Activated naive CD4-positive, alpha-beta T cell treated with anti-CD3 and anti-CD28 coated beads for 36 hours (primary cell): ENCODE measurements around the gene PPP1R1B. TPM values are rescaled to one million over a fixed set of nuclear protein-coding genes. Genes with fewer than 3 reads are reported as not detected.

Source experiments
- CTCF ChIA-PET: fragments of 350-600 bp; sonication (Branson Sonifier 250); formaldehyde crosslinking; loops from one replicate; lab custom pipeline; 2021; ENCODE audit warnings: antibody characterized with exemption; lab: Charles Lee
- DNase-seq: peaks from one replicate; pipeline ENCODE4 v3.0.0-alpha.2; 2020
- H3K27ac Mint-ChIP-seq: one replicate; pipeline ENCODE4 v1.8.0; 2021; ENCODE audit warnings: mild to moderate bottlenecking, mixed read lengths
- H3K27me3 Mint-ChIP-seq: one replicate; pipeline ENCODE4 v1.8.0; 2021; ENCODE audit warnings: low read depth, mixed read lengths
- H3K36me3 Mint-ChIP-seq: one replicate; pipeline ENCODE4 v1.8.0; 2021; ENCODE audit warnings: low read depth, mixed read lengths
- H3K4me1 Mint-ChIP-seq: one replicate; pipeline ENCODE4 v1.8.0; 2021; ENCODE audit warnings: low read depth, mixed read lengths
- H3K4me3 Mint-ChIP-seq: one replicate; pipeline ENCODE4 v1.8.0; 2021; ENCODE audit warnings: mild to moderate bottlenecking, moderate library complexity, mixed read lengths
- H3K9me3 Mint-ChIP-seq: one replicate; pipeline ENCODE4 v1.8.0; 2021; ENCODE audit warnings: mixed read lengths
- intact Hi-C: fragments of 100-400 bp; cut with micrococcal nuclease; formaldehyde crosslinking; loops from one replicate; pipeline ENCODE4 v1.15.1; 2023
- total RNA-seq, 2 experiments: library from RNA; stranded (reverse); gene quantifications; one replicate each; pipeline ENCODE4 v1.2.3, GENCODE V29; 2021

The PPP1R1B gene
- total RNA-seq, 2 experiments from 2014 or later, result 0.14 TPM; not detected in 1

- H3K27me3 Mint-ChIP-seq, result peaks cover 13% of the 10 kb centered on the region
- no peaks in the 10 kb centered on the region for H3K9me3 Mint-ChIP-seq
- CTCF ChIA-PET, result interaction anchor here (0.8 to 11.7 kb wide), 3 partner anchors 9 to 120 kb away, joined by 3 to 213 read pairs (median 3); no protein-coding TSS in a partner anchor
- peaks cover 18% of the 10 kb centered on the region for H3K4me1 Mint-ChIP-seq
- H3K36me3 Mint-ChIP-seq, result no peaks in the 10 kb centered on the region
- H3K27ac Mint-ChIP-seq, result no peak overlapping the region
- no peak overlapping the region for H3K4me3 Mint-ChIP-seq
- no peak for DNase-seq
- intact Hi-C loops, result loop anchor here (10.0 kb wide), 1 partner anchor 473 kb away; the partner anchor contains the start of gene NR1D1
Measured at GRCh38 chr17:39631403-39631802, 4.7 kb downstream of the PPP1R1B start.

DNA sequence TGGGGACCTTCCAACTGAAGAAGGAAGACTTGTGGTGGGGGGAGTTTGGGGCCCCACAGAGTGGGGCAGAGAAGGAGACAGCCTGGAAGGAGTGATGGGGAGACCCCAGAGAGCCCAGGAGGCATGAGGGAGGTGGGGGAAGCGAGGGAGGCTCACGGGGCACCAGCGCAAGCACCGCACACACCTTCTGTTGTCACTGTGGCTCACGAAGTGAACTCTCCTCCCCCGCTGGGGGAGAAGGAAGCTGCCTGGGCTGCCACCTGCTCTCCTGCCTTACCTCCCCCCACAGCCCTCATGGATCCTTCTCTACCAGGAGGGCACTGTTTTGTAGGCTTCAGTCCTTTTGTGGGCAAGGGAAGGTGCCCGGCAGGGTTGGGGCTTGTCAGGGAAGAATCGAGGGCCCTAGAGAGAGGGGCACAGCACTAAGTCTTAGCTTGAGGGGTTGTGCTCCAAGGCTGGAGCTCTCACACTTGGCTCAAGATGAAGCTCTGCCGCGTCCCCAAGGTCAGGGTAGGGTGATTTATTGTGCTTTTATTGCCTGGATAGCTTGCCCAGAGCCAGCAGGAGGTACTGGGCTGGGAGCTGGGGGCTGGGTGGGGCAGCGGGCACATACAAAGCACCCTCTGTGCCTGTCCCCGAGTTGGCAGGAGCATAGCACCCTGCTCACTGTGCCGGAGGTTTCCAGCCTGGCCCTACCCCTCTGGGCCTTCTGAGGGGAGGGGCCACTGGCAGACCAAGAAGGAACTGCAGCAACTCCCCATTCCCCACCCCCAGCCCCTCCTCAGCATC, 5.6 kb downstream of the PPP1R1B start:
- no peaks in the 10 kb centered on the region for H3K9me3 Mint-ChIP-seq
- peaks cover 9% of the 10 kb centered on the region for H3K27me3 Mint-ChIP-seq
- no peaks in the 10 kb centered on the region for H3K36me3 Mint-ChIP-seq
- intact Hi-C loops, result loop anchor here (10.0 kb wide), 1 partner anchor 472 kb away; the partner anchor contains the start of gene NR1D1
- no peak overlapping the region for H3K27ac Mint-ChIP-seq
- DNase-seq, result no peak
- CTCF ChIA-PET, result interaction anchor here (0.9 to 11.7 kb wide), 5 partner anchors 9 to 40 kb away, joined by 3 to 213 read pairs (median 5); no protein-coding TSS in a partner anchor
- peaks cover 17% of the 10 kb centered on the region for H3K4me1 Mint-ChIP-seq
- no peak overlapping the region for H3K4me3 Mint-ChIP-seq

DNA sequence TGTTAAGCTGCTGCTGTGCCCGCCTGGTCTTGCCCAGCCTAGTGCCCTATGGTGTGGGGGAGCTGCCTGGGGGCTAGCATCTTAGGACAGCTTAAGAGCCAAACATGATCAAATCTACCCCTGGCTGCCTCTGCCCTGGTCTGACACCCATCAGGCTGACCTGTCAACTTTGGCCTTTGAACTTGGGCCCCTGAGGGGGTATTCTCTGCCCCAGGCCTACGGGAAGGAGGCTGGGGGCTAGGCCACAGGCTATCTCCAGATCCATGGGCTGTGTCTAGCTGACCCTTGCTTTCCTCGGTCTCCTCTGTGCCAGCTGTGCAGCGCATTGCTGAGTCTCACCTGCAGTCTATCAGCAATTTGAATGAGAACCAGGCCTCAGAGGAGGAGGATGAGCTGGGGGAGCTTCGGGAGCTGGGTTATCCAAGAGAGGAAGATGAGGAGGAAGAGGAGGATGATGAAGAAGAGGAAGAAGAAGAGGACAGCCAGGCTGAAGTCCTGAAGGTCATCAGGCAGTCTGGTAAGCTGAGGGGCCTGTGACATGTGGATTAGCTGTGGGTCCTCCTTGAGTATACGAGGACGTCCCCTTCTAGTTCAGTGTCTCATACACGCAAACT, 6.9 kb downstream of the PPP1R1B start:
- Mint-ChIP-seq H3K9me3 (no peaks in the 10 kb centered on the region), H3K4me1 (peaks cover 28% of the 10 kb centered on the region), H3K4me3 (no peak overlapping the region), H3K27me3 (peaks cover 2% of the 10 kb centered on the region), H3K36me3 (no peaks in the 10 kb centered on the region), H3K27ac (no peak overlapping the region)
- CTCF ChIA-PET, result interaction anchor here (0.6 to 11.7 kb wide), 12 partner anchors 8 to 330 kb away, joined by 3 to 213 read pairs (median 5); partner anchors contain the start of gene PNMT
- no peak for DNase-seq
- intact Hi-C loops, result loop anchor here (1.0 to 10.0 kb wide), 3 partner anchors 11 to 471 kb away; partner anchors contain the start of gene NR1D1

GRCh38 chr17:39634384-39634871, 7.7 kb downstream of the PPP1R1B start:
- Mint-ChIP-seq H3K27me3 (peaks cover 2% of the 10 kb centered on the region), H3K36me3 (no peaks in the 10 kb centered on the region), H3K27ac (no peak overlapping the region), H3K4me3 (no peak overlapping the region), H3K4me1 (peaks cover 36% of the 10 kb centered on the region), H3K9me3 (no peaks in the 10 kb centered on the region)
- intact Hi-C loops, result loop anchor here (1.0 to 10.0 kb wide), 3 partner anchors 12 to 470 kb away; partner anchors contain the start of gene NR1D1
- DNase-seq, result no peak
- CTCF ChIA-PET, result interaction anchor here (0.6 to 11.7 kb wide), 15 partner anchors 9 to 273 kb away, joined by 3 to 213 read pairs (median 5); partner anchors contain the start of genes MIEN1 and PNMT

- no peaks in the 10 kb centered on the region for H3K36me3 Mint-ChIP-seq
- intact Hi-C loops, result loop anchor here (2.0 to 10.0 kb wide), 4 partner anchors 52 to 469 kb away; partner anchors contain the start of genes LRRC3C, MIEN1, NR1D1 and ORMDL3
- CTCF ChIA-PET, result interaction anchor here (0.9 to 11.7 kb wide), 10 partner anchors 7 to 121 kb away, joined by 3 to 213 read pairs (median 4); partner anchors contain the start of gene MIEN1
- peak overlapping the region; percentile 93 for H3K27ac Mint-ChIP-seq
- no peak for DNase-seq
- no peaks in the 10 kb centered on the region for H3K27me3 Mint-ChIP-seq
- no peaks in the 10 kb centered on the region for H3K9me3 Mint-ChIP-seq
- H3K4me3 Mint-ChIP-seq, result peak overlapping the region; percentile 25
- peaks cover 46% of the 10 kb centered on the region for H3K4me1 Mint-ChIP-seq
Measured at GRCh38 chr17:39635614-39636176, 8.9 kb downstream of the PPP1R1B start.

DNA sequence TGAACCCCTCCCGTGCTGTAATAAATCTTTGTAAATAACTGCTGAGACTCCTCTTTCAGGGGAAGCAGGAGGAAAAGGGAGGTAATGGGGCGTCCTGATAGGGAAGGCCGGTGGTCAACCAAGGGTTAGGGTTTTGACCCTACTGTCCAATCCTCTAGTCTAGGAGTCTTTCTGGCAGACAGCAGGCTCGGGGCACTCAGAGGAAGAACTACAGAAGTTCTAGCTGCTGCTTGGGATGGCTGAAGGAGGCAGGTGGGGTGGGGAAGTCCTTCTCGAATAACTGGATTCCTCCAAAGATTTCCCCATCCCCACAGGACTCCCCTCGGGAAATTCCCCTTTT, 9.8 kb downstream of the PPP1R1B start:
- H3K9me3 Mint-ChIP-seq, result no peaks in the 10 kb centered on the region
- intact Hi-C loops, result loop anchor here (2.0 to 10.0 kb wide), 4 partner anchors 51 to 468 kb away; partner anchors contain the start of genes LRRC3C, MIEN1, NR1D1 and ORMDL3
- H3K27ac Mint-ChIP-seq, result peak overlapping the region; percentile 93
- no peaks in the 10 kb centered on the region for H3K36me3 Mint-ChIP-seq
- H3K27me3 Mint-ChIP-seq, result no peaks in the 10 kb centered on the region
- CTCF ChIA-PET, result interaction anchor here (0.6 to 11.7 kb wide), 3 partner anchors 9 to 94 kb away, joined by 3 to 213 read pairs (median 7); partner anchors contain the start of gene MIEN1
- no peak for DNase-seq
- peaks cover 49% of the 10 kb centered on the region for H3K4me1 Mint-ChIP-seq
- H3K4me3 Mint-ChIP-seq, result peak overlapping the region; percentile 92

DNA sequence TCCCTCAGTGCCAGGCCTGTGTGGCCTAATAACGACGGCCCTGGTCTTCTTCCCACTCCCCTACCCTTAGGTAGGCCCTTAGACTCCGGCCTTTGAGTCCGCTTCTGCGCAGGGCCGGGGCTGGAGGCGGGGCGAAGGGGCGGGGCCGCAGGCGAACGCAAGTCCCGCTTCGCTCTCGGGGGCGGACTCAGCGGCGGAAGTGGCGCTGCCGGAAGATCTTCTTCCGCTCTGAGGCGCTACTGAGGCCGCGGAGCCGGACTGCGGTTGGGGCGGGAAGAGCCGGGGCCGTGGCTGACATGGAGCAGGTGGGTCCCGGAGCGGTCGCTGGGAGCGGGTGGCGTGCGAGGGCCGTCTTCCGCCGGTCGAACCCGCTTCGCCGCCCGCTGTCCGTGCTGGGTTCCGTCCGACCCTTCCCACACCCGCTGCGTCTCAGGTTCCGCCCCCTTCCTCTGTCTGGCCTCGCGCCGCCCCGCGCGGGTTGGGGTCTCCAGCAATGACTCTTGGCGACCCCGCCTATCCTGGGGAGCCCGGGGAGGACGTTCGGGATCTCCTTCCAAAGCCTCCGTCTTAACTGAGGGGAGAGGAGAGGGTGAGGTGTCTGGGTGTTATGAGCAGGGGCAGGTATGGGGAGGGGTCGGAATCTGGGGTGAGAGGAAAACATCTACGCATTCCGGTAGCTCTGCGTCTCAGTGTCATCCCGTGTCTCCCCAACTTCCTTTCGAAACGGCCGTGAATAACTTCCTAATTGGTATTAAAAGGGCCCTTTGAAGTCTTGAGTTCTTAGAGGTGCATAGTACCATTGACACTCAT, 10.4 kb downstream of the PPP1R1B start, which contains the start of gene STARD3:
TSS of gene STARD3 (plus strand) at position 218 of the 810 bp plus-strand sequence. CDS start 16,388 bp downstream, outside the sequence.
- peaks cover 49% of the 10 kb centered on the region for H3K4me1 Mint-ChIP-seq
- H3K4me3 Mint-ChIP-seq, result peak within 1 kb of the TSS; percentile 92
- CTCF ChIA-PET, result interaction anchor here (0.6 to 11.7 kb wide), 5 partner anchors 9 to 17 kb away, joined by 3 to 213 read pairs (median 5); no protein-coding TSS in a partner anchor
- no peaks in the 10 kb centered on the region for H3K27me3 Mint-ChIP-seq
- peak within 1 kb of the TSS; percentile 93 for H3K27ac Mint-ChIP-seq
- peak; percentile 94 for DNase-seq
- no peaks in the 10 kb centered on the region for H3K9me3 Mint-ChIP-seq
- H3K36me3 Mint-ChIP-seq, result no peaks in the 10 kb centered on the region
- intact Hi-C loops, result loop anchor here (1.0 to 10.0 kb wide), 5 partner anchors 50 to 468 kb away; partner anchors contain the start of genes LRRC3C, MIEN1, NR1D1 and ORMDL3

GRCh38 chr17:39638317-39638716, 11.6 kb downstream of the PPP1R1B start:
- intact Hi-C loops, result loop anchor here (5.0 to 10.0 kb wide), 3 partner anchors 49 to 466 kb away; partner anchors contain the start of genes MIEN1, NR1D1 and PGAP3
- no peaks in the 10 kb centered on the region for H3K36me3 Mint-ChIP-seq
- H3K4me1 Mint-ChIP-seq, result peaks cover 57% of the 10 kb centered on the region
- H3K27me3 Mint-ChIP-seq, result no peaks in the 10 kb centered on the region
- DNase-seq, result no peak
- no peaks in the 10 kb centered on the region for H3K9me3 Mint-ChIP-seq
- peak overlapping the region; percentile 92 for H3K4me3 Mint-ChIP-seq
- CTCF ChIA-PET, result interaction anchor here (0.9 to 11.7 kb wide), 5 partner anchors 13 to 16 kb away, joined by 3 to 213 read pairs (median 11); no protein-coding TSS in a partner anchor
- H3K27ac Mint-ChIP-seq, result no peak overlapping the region

- Mint-ChIP-seq H3K36me3 (no peaks in the 10 kb centered on the region), H3K9me3 (no peaks in the 10 kb centered on the region), H3K27ac (no peak overlapping the region), H3K4me3 (no peak overlapping the region), H3K4me1 (peaks cover 64% of the 10 kb centered on the region), H3K27me3 (no peaks in the 10 kb centered on the region)
- CTCF ChIA-PET, result interaction anchor here (0.5 to 11.7 kb wide), 3 partner anchors 15 to 51 kb away, joined by 3 to 213 read pairs (median 44); no protein-coding TSS in a partner anchor
- no peak for DNase-seq
- intact Hi-C loops, result loop anchor here (5.0 to 10.0 kb wide), 3 partner anchors 48 to 466 kb away; partner anchors contain the start of genes MIEN1, NR1D1 and PGAP3
Measured at GRCh38 chr17:39639043-39639442, 12.3 kb downstream of the PPP1R1B start.

DNA sequence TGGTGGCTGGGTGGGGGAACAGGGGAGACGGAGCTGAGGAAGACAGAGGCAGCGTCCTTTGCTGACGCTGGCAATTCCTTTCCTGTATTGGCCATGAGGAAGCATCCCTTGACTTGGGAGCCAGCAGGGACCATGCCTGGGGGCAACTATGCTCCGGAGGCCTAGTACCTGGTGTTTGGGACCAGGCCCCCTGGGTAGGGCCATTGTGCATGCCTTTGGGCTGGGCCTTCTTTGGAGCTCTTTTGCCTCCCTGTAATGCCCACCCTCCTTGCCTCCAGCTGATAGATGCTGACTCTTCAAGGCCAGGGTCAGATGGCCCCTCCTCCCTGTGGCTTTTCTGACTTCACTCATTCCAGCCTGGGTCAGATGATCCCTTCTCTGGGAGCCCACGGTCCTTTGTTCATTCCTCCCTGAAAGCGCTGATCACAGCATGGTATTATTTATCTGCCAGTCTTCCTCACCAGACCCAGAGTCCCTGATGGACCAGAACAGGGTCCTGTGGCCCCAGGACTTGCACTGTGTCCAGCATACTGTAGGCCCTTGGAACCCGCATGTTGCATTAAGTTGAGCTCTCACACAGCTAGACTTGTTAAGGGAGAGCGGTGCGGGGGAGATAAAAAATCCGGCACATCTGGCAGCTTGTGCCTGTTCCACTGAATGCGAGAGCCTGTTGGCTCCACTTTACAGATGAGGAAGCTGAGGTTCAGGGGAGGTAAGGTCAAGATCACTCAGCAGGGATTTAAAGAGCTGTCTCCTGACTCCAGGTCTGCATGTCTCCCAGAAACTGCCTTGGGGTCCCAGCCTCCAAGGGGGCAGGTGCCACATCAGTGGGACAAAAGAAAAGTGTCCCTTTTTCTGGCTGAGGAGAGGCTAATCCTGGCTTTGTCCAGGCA, 13.1 kb downstream of the PPP1R1B start:
- H3K4me3 Mint-ChIP-seq, result no peak overlapping the region
- CTCF ChIA-PET, result interaction anchor here (0.5 to 11.7 kb wide), 3 partner anchors 14 to 50 kb away, joined by 3 to 213 read pairs (median 44); no protein-coding TSS in a partner anchor

More for the DNA sequence above, 13.1 kb downstream of the PPP1R1B start:
- H3K27ac Mint-ChIP-seq, result peak overlapping the region; percentile 61
- peaks cover 67% of the 10 kb centered on the region for H3K4me1 Mint-ChIP-seq
- no peaks in the 10 kb centered on the region for H3K27me3 Mint-ChIP-seq
- no peaks in the 10 kb centered on the region for H3K9me3 Mint-ChIP-seq
- no peak for DNase-seq
- H3K36me3 Mint-ChIP-seq, result no peaks in the 10 kb centered on the region
- intact Hi-C loops, result loop anchor here (5.0 to 10.0 kb wide), 3 partner anchors 47 to 465 kb away; partner anchors contain the start of genes MIEN1, NR1D1 and PGAP3
